GM03348 (cell line): ENCODE data around the gene CAMK1D.
A peak's percentile ranks its signal among the peaks of the same experiment; 100 is the strongest.

Source experiments
- DNase-seq: peaks from one replicate; pipeline ENCODE4 v3.0.0; 2012; ENCODE audit warnings: low spot score

Gene CAMK1D

GRCh38 chr10:12768156-12769100 is 419.1 kb downstream of the CAMK1D start:
- no peak for DNase-seq

GRCh38 chr10:12769323-12770044 is 420.1 kb downstream of the CAMK1D start:
- no peak for DNase-seq

- no peak for DNase-seq
Observed at GRCh38 chr10:12771981-12772760, 422.8 kb downstream of the CAMK1D start.

GRCh38 chr10:12772797-12773587 is 423.6 kb downstream of the CAMK1D start:
- DNase-seq, result no peak

GRCh38 chr10:12774204-12774894 is 425.0 kb downstream of the CAMK1D start:
- DNase-seq, result no peak

- no peak for DNase-seq
Observed at GRCh38 chr10:12777840-12778585, 428.7 kb downstream of the CAMK1D start.

- DNase-seq, result no peak
Observed at GRCh38 chr10:12780634-12781601, 431.6 kb downstream of the CAMK1D start.

GRCh38 chr10:12781976-12782375 is 432.6 kb downstream of the CAMK1D start:
- DNase-seq, result no peak

GRCh38 chr10:12782537-12782936 is 433.2 kb downstream of the CAMK1D start:
- DNase-seq, result peak; percentile 56

- no peak for DNase-seq
Observed at GRCh38 chr10:12783293-12783692, 433.9 kb downstream of the CAMK1D start.

- no peak for DNase-seq
Observed at GRCh38 chr10:12784646-12785045, 435.3 kb downstream of the CAMK1D start.

- no peak for DNase-seq
Observed at GRCh38 chr10:12785415-12785831, 436.1 kb downstream of the CAMK1D start.

GRCh38 chr10:12787297-12787696 is 437.9 kb downstream of the CAMK1D start:
- DNase-seq, result no peak

GRCh38 chr10:12788277-12788676 is 438.9 kb downstream of the CAMK1D start:
- DNase-seq, result no peak

GRCh38 chr10:12790270-12790669 is 440.9 kb downstream of the CAMK1D start:
- DNase-seq, result no peak

GRCh38 chr10:12791728-12792127 is 442.4 kb downstream of the CAMK1D start:
- DNase-seq, result no peak

- DNase-seq, result no peak
Observed at GRCh38 chr10:12792889-12793556, 443.7 kb downstream of the CAMK1D start.
